ENCODE measurements around the gene FBXO7. TPM values are rescaled to one million over a fixed set of nuclear protein-coding genes. Genes with fewer than 3 reads are reported as not detected.
"Not testable (repeated sequence)": the region's sequence is repeated elsewhere in the genome, so short reads cannot be mapped to it uniquely, and the experiment has no call there.

FBXO7 gene
- polyA plus RNA-seq (ENCODE audit: insufficient read length in 4 of 4), result 100 to 1,000 TPM; 115 to 123 (median 118) TPM

- peak; percentile 82 to 91 (median 86) for DNase-seq (ENCODE audit: low read depth in 4 of 4, low spot score in 3 of 4)
These were observed at the start of gene FBXO7 for GRCh38 chr22:32474635-32475467. TSS of gene FBXO7 (plus strand) at chr22:32474811. CDS start at chr22:32475003, 192 bp downstream.

GRCh38 chr22:32426881-32427280 lies 47.7 kb upstream of the FBXO7 start:
- no peak for DNase-seq (ENCODE audit: low read depth in 4 of 4, low spot score in 3 of 4)

- DNase-seq (ENCODE audit: low read depth in 4 of 4, low spot score in 3 of 4), result no peak
These were observed 44.3 kb upstream of the FBXO7 start for GRCh38 chr22:32430352-32430751.

- DNase-seq (ENCODE audit: low read depth in 4 of 4, low spot score in 3 of 4), result no peak
These were observed 30.5 kb upstream of the FBXO7 start for GRCh38 chr22:32444068-32444467.

- no peak for DNase-seq (ENCODE audit: low read depth in 4 of 4, low spot score in 3 of 4)
These were observed 28.3 kb upstream of the FBXO7 start for GRCh38 chr22:32446321-32446720.

DNA sequence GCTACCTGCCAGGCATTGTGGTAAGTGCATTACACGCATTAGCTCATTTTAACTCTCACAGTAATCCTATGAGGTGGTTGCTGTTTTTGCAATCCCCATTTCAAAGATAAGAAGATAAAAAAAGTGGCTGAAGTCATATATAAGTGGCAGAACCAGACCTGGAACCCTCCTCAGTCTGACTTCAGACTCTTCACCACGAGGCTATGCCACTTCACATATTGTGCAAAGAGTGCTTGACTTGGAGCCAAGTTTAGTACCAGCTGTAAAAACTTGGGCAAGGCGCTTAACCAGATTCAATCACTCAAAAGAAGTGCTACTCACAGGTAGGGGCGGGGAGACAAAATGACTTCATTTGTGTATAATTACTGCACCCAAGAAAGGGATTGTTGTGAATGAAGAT lies 25.6 kb upstream of the FBXO7 start:
- no peak for DNase-seq (ENCODE audit: low read depth in 4 of 4, low spot score in 3 of 4)

DNA sequence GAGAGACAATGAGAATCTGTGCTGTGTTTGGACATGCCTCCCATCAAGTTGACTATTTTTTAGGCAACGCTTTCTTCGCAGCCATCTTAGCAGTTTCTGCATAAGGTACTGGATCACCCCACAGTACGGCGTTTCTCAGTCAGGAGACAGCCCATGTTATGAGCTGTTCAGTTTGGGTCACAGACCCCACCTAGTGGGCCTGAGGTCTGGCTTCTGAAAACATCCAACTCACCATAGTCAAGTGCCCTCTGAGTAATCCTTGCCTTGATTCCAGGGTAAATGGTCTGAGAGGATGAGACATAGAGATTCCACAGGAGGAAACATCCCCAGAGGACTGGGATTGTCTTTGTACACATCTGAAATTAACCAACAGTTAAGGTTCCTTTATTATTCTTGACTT lies 17.6 kb upstream of the FBXO7 start:
- no peak for DNase-seq (ENCODE audit: low read depth in 4 of 4, low spot score in 3 of 4)

DNA sequence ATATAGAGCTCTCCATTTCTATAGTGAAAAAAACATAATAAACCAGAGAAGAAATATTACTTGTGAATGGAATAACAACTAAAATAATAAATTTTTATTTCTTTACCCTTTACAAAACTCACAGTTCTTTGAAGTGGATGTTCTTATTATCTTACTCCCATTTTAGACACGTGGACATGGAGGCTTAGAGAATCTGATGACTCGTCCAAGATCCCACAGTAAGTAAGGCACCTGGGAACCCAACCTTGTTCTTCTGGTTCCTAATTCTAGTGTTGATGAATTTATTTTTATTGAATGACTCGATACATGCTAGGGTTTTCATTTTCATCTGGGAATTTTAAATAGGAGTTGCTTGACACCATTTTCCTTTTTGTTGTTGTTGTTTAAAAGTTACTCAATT lies 12.2 kb upstream of the FBXO7 start:
- DNase-seq (ENCODE audit: low read depth in 4 of 4, low spot score in 3 of 4), result no peak

GRCh38 chr22:32465661-32466060 lies 8.9 kb upstream of the FBXO7 start:
- DNase-seq (ENCODE audit: low read depth in 4 of 4, low spot score in 3 of 4), result no peak

- DNase-seq (ENCODE audit: low read depth in 4 of 4, low spot score in 3 of 4), result no peak
These were observed 8.1 kb upstream of the FBXO7 start for GRCh38 chr22:32466496-32466895.

GRCh38 chr22:32469799-32470212 lies 4.8 kb upstream of the FBXO7 start:
- no peak for DNase-seq (ENCODE audit: low read depth in 4 of 4, low spot score in 3 of 4)

- peak in 1 of 4 donors; percentile 31 for DNase-seq (ENCODE audit: low read depth in 4 of 4, low spot score in 3 of 4)
These were observed 1.1 kb upstream of the FBXO7 start for GRCh38 chr22:32473388-32473952.

DNA sequence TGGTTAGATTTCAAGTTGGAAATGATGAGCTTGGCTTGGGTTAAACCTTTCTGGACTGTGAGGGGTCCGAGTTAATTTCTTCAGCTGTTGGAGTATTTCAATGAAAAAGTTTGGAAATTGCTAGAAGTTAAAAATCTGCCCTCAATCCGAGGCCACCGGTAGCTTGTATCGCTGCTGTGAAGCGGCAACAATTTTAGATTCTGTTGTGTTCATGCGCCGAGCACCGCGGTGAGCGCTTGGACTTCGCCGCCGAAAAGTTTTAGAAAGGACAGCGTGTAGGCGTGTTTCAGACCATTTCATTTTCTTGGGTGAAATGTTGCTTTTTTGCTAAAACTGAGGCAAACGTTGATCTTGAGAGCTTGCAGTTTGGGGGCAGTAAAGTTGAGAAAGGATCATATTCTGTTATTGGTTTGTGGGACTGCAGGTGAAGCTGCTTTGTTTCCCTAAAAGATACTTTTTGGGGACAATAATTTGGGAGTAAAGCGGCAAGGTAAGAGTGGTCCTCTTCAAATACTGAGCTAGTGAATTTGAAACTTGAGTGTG lies 928 bp downstream of the FBXO7 start:
- DNase-seq (ENCODE audit: low read depth in 4 of 4, low spot score in 3 of 4), result peak in 1 of 4 donors; percentile 44

DNA sequence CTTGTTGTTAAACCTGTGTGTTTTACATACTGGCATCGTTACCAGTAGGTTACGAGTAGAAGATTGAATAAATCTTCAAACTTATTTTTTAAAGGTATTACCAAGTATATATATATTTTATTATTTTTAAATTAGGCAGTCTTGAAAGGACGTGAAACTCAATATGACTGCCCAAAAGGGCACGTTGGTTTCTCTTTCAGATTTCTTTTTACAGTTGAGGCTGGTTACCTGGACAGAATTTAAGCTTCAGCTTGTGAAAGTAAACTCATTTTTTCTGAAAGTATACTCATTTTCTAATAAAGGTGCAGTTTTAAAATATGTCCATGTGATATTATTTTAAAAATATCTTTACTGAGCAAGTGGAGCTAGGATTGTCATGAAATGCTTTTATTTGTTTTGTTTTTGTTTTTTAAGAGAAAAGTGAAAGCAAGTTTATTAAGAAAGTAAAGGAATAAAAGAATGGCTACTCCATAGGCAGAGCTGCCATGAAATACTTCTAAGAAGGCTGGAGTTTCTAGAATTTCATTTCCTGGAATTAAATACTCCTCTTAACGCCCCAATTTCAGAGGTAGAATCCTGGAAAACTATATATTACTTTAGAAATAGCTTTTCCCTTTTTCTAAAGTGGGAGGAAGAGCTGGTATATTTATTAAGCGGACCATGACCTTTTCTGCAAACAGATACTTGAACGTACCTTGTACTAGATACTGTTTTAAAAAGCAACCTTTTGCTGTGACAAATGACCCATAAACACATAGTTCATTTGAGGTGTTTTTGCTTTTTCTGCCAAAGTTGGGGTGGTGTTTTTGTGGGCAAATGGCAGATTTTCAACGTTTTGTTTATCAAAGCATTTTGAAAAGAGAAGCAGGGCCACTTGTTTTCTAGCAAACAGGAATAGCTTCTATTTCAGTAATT lies 1.9 kb downstream of the FBXO7 start:
- DNase-seq (ENCODE audit: low read depth in 4 of 4, low spot score in 3 of 4), result no peak

DNA sequence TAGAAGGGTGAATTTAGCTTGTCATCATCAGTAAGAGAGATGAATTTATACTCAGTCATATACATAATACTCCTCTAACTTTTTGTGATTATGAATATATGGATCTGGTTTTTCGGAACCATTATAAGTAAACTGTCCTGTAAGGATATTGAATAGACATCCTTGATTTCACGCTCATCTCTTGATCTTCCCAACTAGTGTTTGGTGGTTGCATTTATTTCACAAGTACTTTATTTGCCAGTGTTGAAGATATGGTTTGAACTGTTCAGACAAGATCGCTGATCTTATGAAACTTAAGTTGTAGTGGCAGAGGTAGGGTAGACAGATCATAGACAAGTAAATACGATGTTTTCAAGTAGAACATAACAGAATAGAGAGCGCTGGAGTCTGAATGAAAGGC lies 3.0 kb downstream of the FBXO7 start:
- no peak for DNase-seq (ENCODE audit: low read depth in 4 of 4, low spot score in 3 of 4)

DNA sequence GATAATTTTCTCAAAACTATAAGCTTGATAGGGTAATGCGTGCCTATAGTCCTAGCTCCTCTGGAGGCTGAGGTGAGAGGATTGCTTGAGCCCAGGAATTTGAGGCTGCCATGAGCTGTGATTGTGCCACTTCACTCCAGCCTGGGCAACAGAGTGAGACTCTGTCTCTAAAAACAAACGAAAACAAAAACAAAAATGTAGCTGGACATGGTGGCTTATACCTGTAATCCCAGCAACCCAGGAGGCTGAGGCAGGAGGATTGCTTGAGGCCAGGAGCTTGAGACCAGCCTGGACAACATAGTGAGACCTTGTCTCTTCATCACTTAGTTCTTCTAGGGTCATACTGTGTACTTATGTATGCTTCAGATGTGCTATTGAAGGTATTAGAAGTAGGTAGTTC lies 3.9 kb downstream of the FBXO7 start:
- not testable (repeated sequence) for DNase-seq (ENCODE audit: low read depth in 4 of 4, low spot score in 3 of 4)

DNA sequence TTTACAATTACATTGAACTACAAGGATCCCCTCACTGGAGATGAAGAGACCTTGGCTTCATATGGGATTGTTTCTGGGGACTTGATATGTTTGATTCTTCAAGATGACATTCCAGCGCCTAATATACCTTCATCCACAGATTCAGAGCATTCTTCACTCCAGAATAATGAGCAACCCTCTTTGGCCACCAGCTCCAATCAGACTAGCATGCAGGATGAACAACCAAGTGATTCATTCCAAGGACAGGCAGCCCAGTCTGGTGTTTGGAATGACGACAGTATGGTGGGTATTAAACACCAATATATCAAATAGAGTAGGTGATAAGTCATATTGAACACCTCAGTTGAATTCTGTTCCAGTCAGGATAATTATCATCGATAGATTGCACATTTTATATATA lies 4.4 kb downstream of the FBXO7 start:
- no peak for DNase-seq (ENCODE audit: low read depth in 4 of 4, low spot score in 3 of 4)

DNA sequence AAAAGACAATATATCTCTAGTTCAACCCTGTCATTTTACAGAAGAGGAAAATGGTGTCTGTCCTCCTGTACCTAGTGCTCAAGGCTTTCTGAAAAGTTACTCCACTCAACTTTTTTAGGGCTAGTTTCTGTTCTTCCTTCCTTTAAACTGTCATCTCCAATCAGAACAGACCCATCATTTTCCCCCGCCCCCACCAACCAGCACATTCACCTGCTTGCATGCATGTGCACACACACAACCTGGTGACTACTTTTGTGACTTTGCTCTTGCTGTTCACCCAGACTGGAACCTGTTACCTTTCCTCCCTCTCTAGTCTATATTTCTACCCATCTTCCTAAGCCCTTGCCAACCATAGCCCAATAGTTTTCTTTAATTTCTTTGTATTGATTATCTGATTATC lies 5.6 kb downstream of the FBXO7 start:
- no peak for DNase-seq (ENCODE audit: low read depth in 4 of 4, low spot score in 3 of 4)

- DNase-seq (ENCODE audit: low read depth in 4 of 4, low spot score in 3 of 4), result no peak
These were observed 8.1 kb downstream of the FBXO7 start for GRCh38 chr22:32482708-32483107.

- DNase-seq (ENCODE audit: low read depth in 4 of 4, low spot score in 3 of 4), result no peak
These were observed 12.2 kb downstream of the FBXO7 start for GRCh38 chr22:32486656-32487390.

All from left renal pelvis (tissue), 4 donors.